K562 (cell line): ENCODE measurements around the gene PPIF. TPM values are rescaled to one million over a fixed set of nuclear protein-coding genes. Genes with fewer than 3 reads are reported as not detected.

ENCODE experiments used
- ATAC-seq: fragments of 200-7000 bp; cut with Tn5 transposase; 3 replicates; pipeline ENCODE4 v1.9.1; 2020; ENCODE audit warnings: moderate library complexity
- BruUV-seq: library from RNA; stranded (reverse); fragments of 400-500 nt; replicated peaks from 2 replicates; lab custom pipeline; 2021; lab: Mats Ljungman, UMichigan
- CTCF ChIA-PET: fragments of 300-600 bp; formaldehyde crosslinking; extraction: SDS; loops from one replicate; lab custom pipeline; 2021; ENCODE audit warnings: low intra/inter-chr PET ratio; lab: Yijun Ruan, JAX
- POLR2A ChIA-PET: fragments of 300-600, 350-650 bp; sonication (Branson Sonifier 250); formaldehyde crosslinking; extraction: SDS; loops from one replicate; lab custom pipeline; 2021; ENCODE audit warnings: antibody characterized with exemption, inconsistent platforms; lab: Yijun Ruan, JAX
- DNase-seq, 4 experiments: peaks; one replicate each; pipeline versions ENCODE4 v3.0.0 to v3.0.0-alpha.2; 2011 to 2018; ENCODE audit warnings: low spot score in 3 of 4, mixed read lengths in 3 of 4; ENCODE audit errors: extremely low read depth in 1 of 4
- FAIRE-seq: peaks from 2 replicates; lab custom pipeline; 2011; peaks lifted over from hg19 to GRCh38; lab: Jason Lieb, UNC
- H2AFZ ChIP-seq: 2 replicates; pipeline ENCODE4 v1.6.0; 2011; ENCODE audit warnings: low read depth, low read length, control low read depth, inconsistent platforms
- H3K27ac ChIP-seq: fragments of 200-600 bp; 3 replicates; pipeline ENCODE4 v1.8.0; 2011; ENCODE audit warnings: low read depth, mild to moderate bottlenecking, control low read depth, inconsistent platforms, low read length, moderate library complexity, mixed read lengths; ENCODE audit errors: extremely low read depth
- H3K27me3 ChIP-seq, 2 experiments: fragments of 300-600 bp in 1 of 2; 2 replicates in 1 of 2; 3 replicates in 1 of 2; pipeline versions ENCODE4 v1.6.0 to v1.8.0; 2011; ENCODE audit warnings: inconsistent platforms in 2 of 2, low read length in 2 of 2, mild to moderate bottlenecking in 1 of 2, mixed read lengths in 1 of 2, moderate library complexity in 1 of 2; ENCODE audit not compliant: control insufficient read depth in 2 of 2, insufficient read depth in 2 of 2
- H3K36me3 ChIP-seq: fragments of 300-600 bp; 3 replicates; pipeline ENCODE4 v1.8.0; 2011; ENCODE audit warnings: mild to moderate bottlenecking, low read length, inconsistent platforms; ENCODE audit not compliant: control insufficient read depth, insufficient read depth
- H3K4me1 ChIP-seq, 2 experiments: fragments of 200-600 bp in 1 of 2; replicated peaks in 1 of 2; 2 replicates in 1 of 2; 3 replicates in 1 of 2; pipeline versions ENCODE4 v1.5.1 to v1.8.0; 2011; ENCODE audit warnings: inconsistent platforms in 2 of 2, low read length in 2 of 2, mild to moderate bottlenecking in 1 of 2, mixed read lengths in 1 of 2, moderate library complexity in 1 of 2; ENCODE audit not compliant: control insufficient read depth in 2 of 2, insufficient read depth in 2 of 2
- H3K4me2 ChIP-seq: 2 replicates; pipeline ENCODE4 v1.6.1; 2011; ENCODE audit warnings: low read length, control low read depth, inconsistent platforms, mixed read lengths; ENCODE audit not compliant: insufficient read depth
- H3K4me3 ChIP-seq: fragments of 200-600 bp; sonication (generic), shearing (Covaris generic); 2 replicates; pipeline ENCODE4 v1.5.1; 2016; ENCODE audit warnings: control low read depth, inconsistent platforms
- H3K79me2 ChIP-seq: fragments of 200-600 bp; 3 replicates; pipeline ENCODE4 v1.8.0; 2011; ENCODE audit warnings: low read length, inconsistent platforms; ENCODE audit not compliant: control insufficient read depth, insufficient read depth
- H3K9ac ChIP-seq, 2 experiments: 2 replicates each; pipeline versions ENCODE4 v1.6.0 to v1.6.1; 2011; ENCODE audit warnings: low read depth in 2 of 2, low read length in 2 of 2, control low read depth in 1 of 2, inconsistent platforms in 1 of 2, mild to moderate bottlenecking in 1 of 2, mixed read lengths in 1 of 2; ENCODE audit not compliant: insufficient read depth in 1 of 2
- H3K9me1 ChIP-seq: one replicate; pipeline ENCODE4 v1.6.0; 2011; ENCODE audit warnings: inconsistent platforms, mild to moderate bottlenecking, low read length, moderate library complexity; ENCODE audit not compliant: control insufficient read depth, insufficient read depth
- H3K9me3 ChIP-seq: replicated peaks from 2 replicates; pipeline ENCODE4 v1.5.1; 2011; ENCODE audit warnings: low read depth, low read length, inconsistent platforms; ENCODE audit not compliant: control insufficient read depth, insufficient read depth
- H4K20me1 ChIP-seq: replicated peaks from 2 replicates; pipeline ENCODE4 v1.6.1; 2011; ENCODE audit warnings: low read length, inconsistent platforms, mixed read lengths; ENCODE audit not compliant: control insufficient read depth, insufficient read depth
- ARNT ChIP-seq, 2 experiments: fragments of 450-650 bp; IDR thresholded peaks; 2 replicates each; pipeline ENCODE4 v1.6.1; 2016; ENCODE audit warnings: mild to moderate bottlenecking in 1 of 2
- DMBX1 ChIP-seq: fragments of 250-450 bp; sonication (Bioruptor Pico); IDR thresholded peaks from 2 replicates; pipeline ENCODE4 v1.8.0; 2022; ENCODE audit warnings: inconsistent platforms, mild to moderate bottlenecking, moderate library complexity, borderline replicate concordance
- E2F4 ChIP-seq: sonication (generic); formaldehyde crosslinking; IDR thresholded peaks from 2 replicates; pipeline ENCODE4 v1.8.0; 2022; ENCODE audit warnings: mild to moderate bottlenecking, low read depth, missing genetic modification reagents
- FOSL1 ChIP-seq: fragments of 200-800 bp; sonication (Bioruptor generic); conservative IDR thresholded peaks from 2 replicates; pipeline ENCODE4 v1.6.1; 2016; ENCODE audit warnings: missing genetic modification characterization, missing compliant biosample characterization
- GMEB1 ChIP-seq: fragments of 250-450 bp; sonication (Bioruptor Pico); IDR thresholded peaks from 2 replicates; pipeline ENCODE4 v1.4.0; 2020; ENCODE audit warnings: mild to moderate bottlenecking
- IRF1 ChIP-seq: sonication (generic); formaldehyde crosslinking; IDR thresholded peaks from 2 replicates; pipeline ENCODE4 v1.8.0; 2022; ENCODE audit warnings: missing genetic modification reagents, mild to moderate bottlenecking, borderline replicate concordance
- MLLT1 ChIP-seq, 2 experiments: fragments of 450-650 bp; IDR thresholded peaks; 2 replicates each; pipeline ENCODE4 v1.6.1; 2016
- MNT ChIP-seq, 2 experiments: fragments of 450-650 bp; conservative IDR thresholded peaks; 2 replicates each; pipeline ENCODE4 v1.6.1; 2017; ENCODE audit warnings: mild to moderate bottlenecking in 2 of 2, moderate library complexity in 2 of 2
- NFE2 ChIP-seq: IDR thresholded peaks from 2 replicates; pipeline ENCODE4 v1.6.1; 2014; ENCODE audit warnings: antibody characterized with exemption, low read depth
- NONO ChIP-seq, 2 experiments: fragments of 200-400 bp in 1 of 2; fragments of 450-650 bp in 1 of 2; formaldehyde crosslinking in 1 of 2; IDR thresholded peaks; 2 replicates each; pipeline ENCODE4 v1.6.1; 2017; ENCODE audit warnings: low read depth in 2 of 2, mild to moderate bottlenecking in 2 of 2, moderate library complexity in 2 of 2, low read length in 1 of 2
- RAD21 ChIP-seq, 2 experiments: fragments of 250-450 bp in 1 of 2; fragments of 450-650 bp in 1 of 2; sonication (Bioruptor Pico) in 1 of 2; formaldehyde crosslinking in 1 of 2; IDR thresholded peaks in 1 of 2; conservative IDR thresholded peaks in 1 of 2; 2 replicates each; pipeline versions ENCODE4 v1.4.0 to v1.8.0; 2020 to 2022; ENCODE audit warnings: mild to moderate bottlenecking in 2 of 2, moderate library complexity in 1 of 2
- RBM14 ChIP-seq: fragments of 200-400 bp; formaldehyde crosslinking; IDR thresholded peaks from 2 replicates; pipeline ENCODE4 v1.6.1; 2018; ENCODE audit warnings: low read depth, mild to moderate bottlenecking, low read length, moderate library complexity, borderline replicate concordance; ENCODE audit not compliant: insufficient read depth
- STAT5B ChIP-seq: fragments of 250-450 bp; sonication (Bioruptor Pico); IDR thresholded peaks from 2 replicates; pipeline ENCODE4 v1.8.0; 2021; ENCODE audit warnings: mild to moderate bottlenecking, inconsistent platforms
- YBX1 ChIP-seq: fragments of 450-650 bp; IDR thresholded peaks from 2 replicates; pipeline ENCODE4 v1.7.1; 2016; ENCODE audit warnings: mild to moderate bottlenecking
- ZNF23 ChIP-seq: fragments of 250-450 bp; sonication (Bioruptor Pico); IDR thresholded peaks from 2 replicates; pipeline ENCODE4 v1.4.0; 2020; ENCODE audit warnings: mild to moderate bottlenecking
- WGBS: fragments of 100-300 bp; shearing (Covaris generic); methylation state at CpG from one replicate; pipeline ENCODE4 v1.1.6; 2016; ENCODE audit warnings: low coverage, mixed read lengths; ENCODE audit not compliant: insufficient coverage; ENCODE audit errors: missing lambda C conversion rate; 5-methylcytosine and 5-hydroxymethylcytosine counted together
- in situ Hi-C: fragments of 300-500 bp; cut with MboI; formaldehyde crosslinking; loops from 4 replicates; pipeline ENCODE4 v1.15.0; 2018; ENCODE audit warnings: inconsistent platforms, mixed read lengths
- intact Hi-C: fragments of 100-400 bp; cut with micrococcal nuclease; formaldehyde crosslinking; loops from 2 replicates; pipeline ENCODE4 v1.14.2; 2022
- polyA plus RNA-seq, 8 experiments: library from polyadenylated mRNA; depleted of rRNA in 4 of 8; stranded (reverse) in 5 of 8; unstranded in 3 of 8; fragments of >200 nt; fragmentation: Nextera tagmentation in 2 of 8; fragmentation: Illumina TruSeq in 1 of 8; extraction: Ambion mirVana in 2 of 8; extraction: Trizol in 1 of 8; gene quantifications; 2 replicates each; pipeline versions ENCODE4 v1.2.1 to v1.2.3, GENCODE V29; 2011 to 2014; ENCODE audit warnings: inconsistent platforms in 1 of 8, missing spikeins in 1 of 8
- total RNA-seq, 7 experiments: library from RNA; depleted of rRNA in 6 of 7; stranded (reverse); fragments of >200 nt in 6 of 7; fragmentation: Illumina TruSeq in 2 of 7; extraction: Trizol in 2 of 7; gene quantifications; 2 replicates each; pipeline versions ENCODE4 v1.2.1 to v1.2.3, GENCODE V29; 2011 to 2021; ENCODE audit warnings: low replicate concordance in 1 of 7

PPIF gene
- total and polyA plus RNA-seq, 9 of the 15 experiments (the other 6 are each of a cell fraction or from before 2014, with no cell fraction given), result 40.9 to 287 (median 117) TPM

- no TSS peak for BruUV-seq
- no peak for DNase-seq
- FAIRE-seq, result no peak
- CTCF ChIA-PET, result no interaction called here
- no peak overlapping the region for H3K4me3 ChIP-seq
- no peaks in the 10 kb centered on the region for H3K9me1 ChIP-seq
- peaks cover 0 to 27% of the 10 kb centered on the region in 2 experiments; a peak in 1 of 5 replicates for H3K4me1 ChIP-seq
- no peak for ATAC-seq
- H3K9me3 ChIP-seq, result no peaks in the 10 kb centered on the region
- peaks cover 75% of the 10 kb centered on the region; the same call in 2 of the 3 replicates for H3K36me3 ChIP-seq
- H3K79me2 ChIP-seq, result no peaks in the 10 kb centered on the region
- no peaks in the 10 kb centered on the region for H4K20me1 ChIP-seq
- intact Hi-C loops, result no loop called here
- in situ Hi-C loops, result no loop called here
- H3K4me2 ChIP-seq, result no peak overlapping the region
- no peak overlapping the region for H2AFZ ChIP-seq
- H3K27me3 ChIP-seq, result no peaks in the 10 kb centered on the region
- H3K9ac ChIP-seq, result no peak overlapping the region
- POLR2A ChIA-PET, result no interaction called here
- no peak overlapping the region for H3K27ac ChIP-seq
- WGBS, result 87% methylated on average over 8 of the region's 8 CpGs
- TF ChIP-seq NONO (IDR thresholded peaks at IDR 0.05; ENCODE audit: low read depth in 2 of 2, low read length in 1 of 2) (no peak), MLLT1 (IDR thresholded peaks at IDR 0.05) (no peak), ARNT (IDR thresholded peaks at IDR 0.05) (no peak), MNT (conservative IDR thresholded peaks at IDR 0.05) (no peak), STAT5B (CRISPR knock-in tag) (no peak), YBX1 (no peak), IRF1 (CRISPR knock-in tag) (no peak), E2F4 (CRISPR knock-in tag) (no peak), GMEB1 (CRISPR knock-in tag) (no peak), RAD21 (CRISPR knock-in tag; conservative IDR thresholded peaks at IDR 0.05 in 1 of 2, IDR thresholded peaks at IDR 0.05 in 1 of 2) (no peak), NFE2 (no peak), RBM14 (no peak), ZNF23 (CRISPR knock-in tag) (no peak), FOSL1 (no peak), DMBX1 (CRISPR knock-in tag) (no peak)
Observed at GRCh38 chr10:79306644-79307220, 40.5 kb upstream of the PPIF start.
